Measurements from ENCODE around the gene WTAP. TPM values are rescaled to one million over a fixed set of nuclear protein-coding genes. Genes with fewer than 3 reads are reported as not detected.
"Not testable (repeated sequence)": the region's sequence is repeated elsewhere in the genome, so short reads cannot be mapped to it uniquely, and the experiment has no call there.

The WTAP gene
- total RNA-seq, 1 experiment from 2014 or later = 44.7 TPM

- intact Hi-C loops (cut with micrococcal nuclease; ENCODE audit: unreplicated experiment) = no loop called here
- H3K79me2 ChIP-seq (ENCODE audit: low read depth) = peaks cover 54% of the 10 kb centered on the region
- POLR2A ChIA-PET (ENCODE audit: unreplicated experiment) = interaction anchor here (0.6 to 0.7 kb wide), 2 partner anchors 68 to 510 kb away, joined by 3 read pairs; partner anchors contain the start of gene MRPL18
Observed at GRCh38 chr6:159722655-159723054, 4.7 kb upstream of the WTAP start.

GRCh38 chr6:159723259-159723658 lies 4.0 kb upstream of the WTAP start:
- no TSS peak for BruUV-seq (replicated peaks)
- Histone ChIP-seq H3K4me3 (no peak overlapping the region), H3K27ac (no peak overlapping the region), H2AFZ (no peak overlapping the region), H3F3A (ENCODE audit: insufficient read depth, low read depth) (peaks cover 8% of the 10 kb centered on the region; the same call in 1 of the 2 replicates), H3K79me2 (ENCODE audit: low read depth) (peaks cover 60% of the 10 kb centered on the region), H3K36me3 (ENCODE audit: low read depth) (0 out of 2 replicates have a peak, but pooled peaks cover 4% of the 10 kb centered on the region), H3K9me2 (ENCODE audit: insufficient read depth) (no peaks in the 10 kb centered on the region), H3K9me3 (ENCODE audit: insufficient read depth, low read depth) (no peaks in the 10 kb centered on the region), H3K4me2 (no peak overlapping the region), H3K4me1 (replicated peaks; ENCODE audit: insufficient read depth) (no peaks in the 10 kb centered on the region; the same call in 1 of the 2 replicates), H3K27me3 (ENCODE audit: insufficient read depth, low read depth) (no peaks in the 10 kb centered on the region), H4K20me1 (ENCODE audit: insufficient read depth) (0 out of 2 replicates have a peak, but pooled peaks cover 4% of the 10 kb centered on the region)
- CTCF ChIA-PET = no interaction called here
- intact Hi-C loops (cut with micrococcal nuclease; ENCODE audit: unreplicated experiment) = no loop called here
- TF ChIP-seq EZH2 (IDR thresholded peaks at IDR 0.05; ENCODE audit: low read depth) (no peak), CTCF (conservative IDR thresholded peaks at IDR 0.05) (no peak)
- no peak for DNase-seq
- POLR2A ChIA-PET (ENCODE audit: unreplicated experiment) = interaction anchor here (0.7 kb wide), 1 partner anchor 511 kb away, joined by 3 read pairs; no protein-coding TSS in a partner anchor

More at GRCh38 chr6:159722655-159723054, 4.7 kb upstream of the WTAP start:
- H3K27ac ChIP-seq = no peak overlapping the region
- H3F3A ChIP-seq (ENCODE audit: insufficient read depth, low read depth) = peaks cover 8% of the 10 kb centered on the region; the same call in 1 of the 2 replicates
- no peak overlapping the region for H3K4me3 ChIP-seq
- no peak overlapping the region for H2AFZ ChIP-seq
- H3K9me3 ChIP-seq (ENCODE audit: insufficient read depth, low read depth) = no peaks in the 10 kb centered on the region
- no peak for DNase-seq
- 0 out of 2 replicates have a peak, but pooled peaks cover 4% of the 10 kb centered on the region for H3K36me3 ChIP-seq (ENCODE audit: low read depth)
- no TSS peak for BruUV-seq (replicated peaks)
- no peaks in the 10 kb centered on the region for H4K20me1 ChIP-seq (ENCODE audit: insufficient read depth)
- no peaks in the 10 kb centered on the region for H3K27me3 ChIP-seq (ENCODE audit: insufficient read depth, low read depth)
- H3K4me1 ChIP-seq (replicated peaks; ENCODE audit: insufficient read depth) = no peaks in the 10 kb centered on the region; the same call in 1 of the 2 replicates
- H3K4me2 ChIP-seq = no peak overlapping the region
- TF ChIP-seq CTCF (conservative IDR thresholded peaks at IDR 0.05) (no peak), EZH2 (IDR thresholded peaks at IDR 0.05; ENCODE audit: low read depth) (no peak)
- CTCF ChIA-PET = no interaction called here
- H3K9me2 ChIP-seq (ENCODE audit: insufficient read depth) = no peaks in the 10 kb centered on the region

GRCh38 chr6:159724778-159725177 lies 2.5 kb upstream of the WTAP start:
- TF ChIP-seq EZH2 (IDR thresholded peaks at IDR 0.05; ENCODE audit: low read depth) (no peak), CTCF (conservative IDR thresholded peaks at IDR 0.05) (no peak)
- peak overlapping the region; percentile 91 for H3K4me2 ChIP-seq
- no peak for DNase-seq
- ChIA-PET POLR2A (ENCODE audit: unreplicated experiment) (no interaction called here), CTCF (interaction anchor here (0.6 to 0.7 kb wide), 2 partner anchors 26 to 48 kb away, joined by 5 to 9 read pairs; no protein-coding TSS in a partner anchor)
- 0 out of 2 replicates have a peak overlapping the region, but pooled peaks have one; percentile 17 for H3K4me3 ChIP-seq
- peaks cover 75% of the 10 kb centered on the region for H3K79me2 ChIP-seq (ENCODE audit: low read depth)
- H3K9me3 ChIP-seq (ENCODE audit: insufficient read depth, low read depth) = no peaks in the 10 kb centered on the region
- BruUV-seq (replicated peaks) = no TSS peak
- no peak overlapping the region for H3K27ac ChIP-seq
- no peaks in the 10 kb centered on the region for H3K27me3 ChIP-seq (ENCODE audit: insufficient read depth, low read depth)
- H2AFZ ChIP-seq = no peak overlapping the region
- peaks cover 9% of the 10 kb centered on the region for H3K4me1 ChIP-seq (replicated peaks; ENCODE audit: insufficient read depth)
- peaks cover 8% of the 10 kb centered on the region; the same call in 1 of the 2 replicates for H3F3A ChIP-seq (ENCODE audit: insufficient read depth, low read depth)
- H3K9me2 ChIP-seq (ENCODE audit: insufficient read depth) = no peaks in the 10 kb centered on the region
- peaks cover 4% of the 10 kb centered on the region; the same call in 1 of the 2 replicates for H3K36me3 ChIP-seq (ENCODE audit: low read depth)
- intact Hi-C loops (cut with micrococcal nuclease; ENCODE audit: unreplicated experiment) = no loop called here
- peaks cover 19% of the 10 kb centered on the region for H4K20me1 ChIP-seq (ENCODE audit: insufficient read depth)

- CTCF ChIA-PET; H3F3A ChIP-seq (ENCODE audit: insufficient read depth, low read depth); H3K27me3 ChIP-seq (ENCODE audit: insufficient read depth, low read depth); BruUV-seq (replicated peaks); H3K9me3 ChIP-seq (ENCODE audit: insufficient read depth, low read depth); H2AFZ ChIP-seq; H3K9me2 ChIP-seq (ENCODE audit: insufficient read depth); intact Hi-C loops (cut with micrococcal nuclease; ENCODE audit: unreplicated experiment); DNase-seq; H3K27ac ChIP-seq; H3K36me3 ChIP-seq (ENCODE audit: low read depth); POLR2A ChIA-PET (ENCODE audit: unreplicated experiment): not testable (repeated sequence)
- Histone ChIP-seq H3K4me1 (replicated peaks; ENCODE audit: insufficient read depth) (peaks cover 14% of the 10 kb centered on the region), H3K79me2 (ENCODE audit: low read depth) (peaks cover 79% of the 10 kb centered on the region), H4K20me1 (ENCODE audit: insufficient read depth) (peaks cover 23% of the 10 kb centered on the region), H3K4me2 (peak overlapping the region; percentile 91), H3K4me3 (peak overlapping the region; percentile 17; the same call in 1 of the 2 replicates)
Observed at GRCh38 chr6:159725208-159725607, 2.1 kb upstream of the WTAP start.
